PC-3 (cell line): ENCODE data around the gene EGR2. TPM values are rescaled to one million over a fixed set of nuclear protein-coding genes. Genes with fewer than 3 reads are reported as not detected.

Experiments used
- ATAC-seq: fragments of 200-7000 bp; cut with Tn5 transposase; 2 replicates; pipeline ENCODE4 v1.9.1; 2020; ENCODE audit warnings: mild to moderate bottlenecking, moderate library complexity
- BruUV-seq: library from RNA; stranded (reverse); fragments of 400-500 nt; replicated peaks from 2 replicates; lab custom pipeline; 2021; lab: Mats Ljungman, UMichigan
- CTCF ChIA-PET: fragments of 300-600 bp; sonication (Branson Sonifier 250); formaldehyde crosslinking; loops from one replicate; lab custom pipeline; 2022; ENCODE audit warnings: antibody characterized with exemption; lab: Charles Lee
- POLR2A ChIA-PET: fragments of 300-600 bp; sonication (Branson Sonifier 250); formaldehyde crosslinking; loops from one replicate; lab custom pipeline; 2022; ENCODE audit warnings: antibody characterized with exemption; ENCODE audit not compliant: unreplicated experiment; lab: Charles Lee
- DNase-seq: peaks from one replicate; pipeline ENCODE4 v3.0.0-alpha.2; 2015
- H2AFZ ChIP-seq: fragments of 300-600 bp; sonication (generic); 2 replicates; pipeline ENCODE4 v1.6.0; 2016; ENCODE audit warnings: antibody characterized with exemption, low read length
- H3F3A ChIP-seq: fragments of 300-600 bp; sonication (generic); one replicate; pipeline ENCODE4 v1.6.0; 2017; ENCODE audit warnings: antibody characterized with exemption, low read length, control low read depth, mild to moderate bottlenecking; ENCODE audit not compliant: unreplicated experiment
- H3K27ac ChIP-seq: fragments of 300-600 bp; sonication (generic); 2 replicates; pipeline ENCODE4 v1.5.1; 2016; ENCODE audit warnings: mild to moderate bottlenecking, low read length
- H3K27me3 ChIP-seq: fragments of 300-600 bp; sonication (generic); 2 replicates; pipeline ENCODE4 v1.6.1; 2016; ENCODE audit warnings: low read length, mixed read lengths
- H3K36me3 ChIP-seq: fragments of 300-600 bp; sonication (generic); 2 replicates; pipeline ENCODE4 v1.6.1; 2016; ENCODE audit warnings: low read depth, mixed run types, low read length, mixed read lengths
- H3K4me1 ChIP-seq: fragments of 300-600 bp; sonication (generic); 2 replicates; pipeline ENCODE4 v1.5.1; 2016; ENCODE audit warnings: low read length; ENCODE audit not compliant: insufficient read depth
- H3K4me2 ChIP-seq: fragments of 300-600 bp; sonication (generic); 2 replicates; pipeline ENCODE4 v1.6.0; 2016; ENCODE audit warnings: low read length
- H3K4me3 ChIP-seq: fragments of 300-600 bp; sonication (generic); 2 replicates; pipeline ENCODE4 v1.5.1; 2016; ENCODE audit warnings: mild to moderate bottlenecking, low read length, mixed read lengths
- H3K79me2 ChIP-seq: fragments of 300-600 bp; sonication (generic); 2 replicates; pipeline ENCODE4 v1.6.1; 2017; ENCODE audit warnings: low read length, mixed read lengths
- H3K9ac ChIP-seq: fragments of 300-600 bp; sonication (generic); 2 replicates; pipeline ENCODE4 v1.6.0; 2016; ENCODE audit warnings: mild to moderate bottlenecking, low read length
- H3K9me2 ChIP-seq: fragments of 300-600 bp; sonication (generic); replicated peaks from 2 replicates; pipeline ENCODE4 v1.6.1; 2016; ENCODE audit warnings: mixed run types, low read length, mixed read lengths
- H3K9me3 ChIP-seq: fragments of 300-600 bp; sonication (generic); 2 replicates; pipeline ENCODE4 v1.6.1; 2016; ENCODE audit warnings: low read length, mixed read lengths
- H4K20me1 ChIP-seq: fragments of 300-600 bp; sonication (generic); 2 replicates; pipeline ENCODE4 v1.6.1; 2016; ENCODE audit warnings: low read length, mixed read lengths
- EZH2 ChIP-seq: fragments of 300-600 bp; sonication (generic); IDR thresholded peaks from one replicate; pipeline ENCODE4 v1.6.1; 2017; ENCODE audit warnings: antibody characterized with exemption, mild to moderate bottlenecking, low read length; ENCODE audit not compliant: unreplicated experiment
- EZH2phosphoT487 ChIP-seq: fragments of 300-600 bp; sonication (generic); IDR thresholded peaks from 2 replicates; pipeline ENCODE4 v1.6.1; 2018; ENCODE audit warnings: mild to moderate bottlenecking, antibody characterized with exemption, low read length, borderline replicate concordance
- intact Hi-C: fragments of 100-400 bp; cut with micrococcal nuclease; formaldehyde crosslinking; loops from 2 replicates; pipeline ENCODE4 v1.9.0; 2023
- total RNA-seq: library from RNA; depleted of rRNA; stranded (reverse); fragments of >200 nt; gene quantifications from 2 replicates; pipeline ENCODE4 v1.2.3, GENCODE V29; 2014
- TF ChIP-seq, protein P1 (sequence below): fragments of 300-600 bp; sonication (generic); conservative IDR thresholded peaks from 2 replicates; pipeline ENCODE4 v1.5.1; 2017; ENCODE audit warnings: antibody characterized with exemption, low read depth, mild to moderate bottlenecking, low read length

EGR2 gene
- total RNA-seq, 1 experiment from 2014 or later, result 2.7 TPM

DNA sequence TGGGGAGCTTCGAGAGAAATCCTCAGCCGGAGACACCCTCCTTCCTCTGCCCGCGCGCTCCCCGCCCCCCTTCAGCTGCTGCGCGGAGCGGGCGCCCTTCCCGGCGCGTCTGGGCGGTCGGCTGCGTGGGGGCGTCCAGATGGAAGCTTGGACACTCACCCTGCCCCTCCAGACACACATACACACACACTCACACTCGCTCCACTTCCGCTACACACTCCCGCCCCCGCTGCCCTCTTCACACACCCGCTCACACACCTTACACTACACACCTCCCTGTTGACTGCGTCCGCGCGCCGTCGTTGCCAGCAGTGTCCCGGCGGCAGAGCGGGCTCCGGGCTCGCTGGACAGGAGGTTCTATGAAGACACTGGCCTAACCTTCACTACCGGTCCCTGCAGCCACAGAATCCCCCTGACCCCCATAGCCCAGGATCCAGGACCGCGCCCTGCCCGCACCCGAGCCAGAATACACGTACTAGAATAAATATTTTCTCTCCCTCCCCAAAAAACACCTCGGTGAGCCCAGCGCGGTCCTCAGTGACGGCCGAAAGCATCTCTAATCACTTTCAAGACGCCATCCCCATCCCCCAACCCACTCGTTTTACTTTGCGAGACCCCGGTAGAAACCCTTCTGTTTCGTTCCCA, 1.1 kb upstream of the EGR2 start:
- H3K4me3 ChIP-seq, result peak overlapping the region; percentile 69

DNA sequence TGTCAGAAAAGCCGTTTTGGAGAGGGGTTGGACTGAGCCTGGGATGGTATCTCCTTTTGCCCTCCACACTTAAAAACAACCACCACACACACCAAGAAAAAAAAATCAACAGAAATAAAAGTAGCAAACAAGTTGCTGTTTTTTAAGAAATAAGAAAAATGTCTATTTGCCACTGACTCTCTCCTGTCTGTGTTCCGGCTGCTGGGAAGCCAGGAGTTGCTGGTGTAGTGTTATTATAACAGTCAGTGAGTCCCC, 163 bp downstream of the EGR2 start:
- BruUV-seq, result TSS peak; percentile 55
- no peak for DNase-seq
- ATAC-seq, result no peak
- CTCF ChIA-PET, result interaction anchor here (1.0 to 1.5 kb wide), 5 partner anchors 10 to 378 kb away, joined by 3 to 12 read pairs (median 6); no protein-coding TSS in a partner anchor
- Histone ChIP-seq H3K9ac (peak overlapping the region; percentile 65; the same call in 1 of the 2 replicates), H3K9me3 (no peaks in the 10 kb centered on the region), H3K79me2 (no peaks in the 10 kb centered on the region), H2AFZ (peak overlapping the region; percentile 77), H3F3A (no peaks in the 10 kb centered on the region), H3K4me2 (peak overlapping the region; percentile 83), H3K27ac (no peak overlapping the region), H4K20me1 (no peaks in the 10 kb centered on the region), H3K4me1 (peaks cover 22% of the 10 kb centered on the region), H3K27me3 (no peaks in the 10 kb centered on the region), H3K9me2 (no peaks in the 10 kb centered on the region), H3K4me3 (peak overlapping the region; percentile 69), H3K36me3 (no peaks in the 10 kb centered on the region)
- intact Hi-C loops, result loop anchor here (1.0 to 5.0 kb wide), 9 partner anchors 10 to 779 kb away; partner anchors contain the start of gene NRBF2
- POLR2A ChIA-PET, result interaction anchor here (0.6 to 0.7 kb wide), 3 partner anchors 144 to 268 kb away, joined by 3 to 5 read pairs (median 3); no protein-coding TSS in a partner anchor
- TF ChIP-seq, protein P1, sequence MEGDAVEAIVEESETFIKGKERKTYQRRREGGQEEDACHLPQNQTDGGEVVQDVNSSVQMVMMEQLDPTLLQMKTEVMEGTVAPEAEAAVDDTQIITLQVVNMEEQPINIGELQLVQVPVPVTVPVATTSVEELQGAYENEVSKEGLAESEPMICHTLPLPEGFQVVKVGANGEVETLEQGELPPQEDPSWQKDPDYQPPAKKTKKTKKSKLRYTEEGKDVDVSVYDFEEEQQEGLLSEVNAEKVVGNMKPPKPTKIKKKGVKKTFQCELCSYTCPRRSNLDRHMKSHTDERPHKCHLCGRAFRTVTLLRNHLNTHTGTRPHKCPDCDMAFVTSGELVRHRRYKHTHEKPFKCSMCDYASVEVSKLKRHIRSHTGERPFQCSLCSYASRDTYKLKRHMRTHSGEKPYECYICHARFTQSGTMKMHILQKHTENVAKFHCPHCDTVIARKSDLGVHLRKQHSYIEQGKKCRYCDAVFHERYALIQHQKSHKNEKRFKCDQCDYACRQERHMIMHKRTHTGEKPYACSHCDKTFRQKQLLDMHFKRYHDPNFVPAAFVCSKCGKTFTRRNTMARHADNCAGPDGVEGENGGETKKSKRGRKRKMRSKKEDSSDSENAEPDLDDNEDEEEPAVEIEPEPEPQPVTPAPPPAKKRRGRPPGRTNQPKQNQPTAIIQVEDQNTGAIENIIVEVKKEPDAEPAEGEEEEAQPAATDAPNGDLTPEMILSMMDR, result no peak
- no peak for TF ChIP-seq EZH2
- no peak for TF ChIP-seq EZH2phosphoT487

More for the DNA sequence above, 1.1 kb upstream of the EGR2 start:
- Histone ChIP-seq H3K79me2 (no peaks in the 10 kb centered on the region), H4K20me1 (no peaks in the 10 kb centered on the region), H3K9me2 (no peaks in the 10 kb centered on the region), H3K9me3 (no peaks in the 10 kb centered on the region), H3K4me1 (peaks cover 22% of the 10 kb centered on the region), H3K27me3 (no peaks in the 10 kb centered on the region), H3K27ac (peak overlapping the region; percentile 37), H3K36me3 (no peaks in the 10 kb centered on the region), H3K9ac (peak overlapping the region; percentile 65), H2AFZ (peak overlapping the region; percentile 77), H3K4me2 (peak overlapping the region; percentile 83), H3F3A (no peaks in the 10 kb centered on the region)
- POLR2A ChIA-PET, result interaction anchor here (0.6 to 1.0 kb wide), 3 partner anchors 11 to 207 kb away, joined by 4 to 10 read pairs (median 6); no protein-coding TSS in a partner anchor
- no TSS peak for BruUV-seq
- no peak for TF ChIP-seq EZH2phosphoT487
- TF ChIP-seq, protein P1, result 0 out of 2 replicates have a peak, but pooled peaks have one; percentile 16
- TF ChIP-seq EZH2, result no peak
- DNase-seq (peak; percentile 70), ATAC-seq (peak; percentile 39)
- intact Hi-C loops, result loop anchor here (1.0 to 5.0 kb wide), 4 partner anchors 207 to 780 kb away; partner anchors contain the start of gene NRBF2
- CTCF ChIA-PET, result interaction anchor here (0.6 to 2.6 kb wide), 63 partner anchors 10 to 1909 kb away, joined by 3 to 128 read pairs (median 5); partner anchors contain the start of gene RTKN2
